SK-N-DZ (cell line): ENCODE measurements around the gene XPO5.

Source experiments
- DNase-seq: peaks from one replicate; pipeline ENCODE4 v3.0.0-alpha.2; 2015; ENCODE audit warnings: low spot score

XPO5 gene

GRCh38 chr6:43517505-43518357 lies 58.1 kb downstream of the XPO5 start:
- DNase-seq = no peak

- peak; percentile 98 for DNase-seq
Observed at GRCh38 chr6:43516697-43517504, 58.9 kb downstream of the XPO5 start, which contains the start of the genes POLR1C and YIPF3. Gene POLR1C (plus strand): TSS chr6:43517089. CDS start chr6:43517110, 21 bp downstream. Gene YIPF3 (minus strand): TSS chr6:43516926. CDS start chr6:43516807, 119 bp downstream.

GRCh38 chr6:43516367-43516696 lies 59.5 kb downstream of the XPO5 start:
- no peak for DNase-seq

- no peak for DNase-seq
Observed at GRCh38 chr6:43515808-43516207, 60.0 kb downstream of the XPO5 start.

GRCh38 chr6:43511824-43512415 lies 63.9 kb downstream of the XPO5 start:
- no peak for DNase-seq

- DNase-seq = no peak
Observed at GRCh38 chr6:43510827-43511163, 65.0 kb downstream of the XPO5 start.

GRCh38 chr6:43509984-43510826 lies 65.6 kb downstream of the XPO5 start, which contains the start of gene LRRC73:
Gene LRRC73 (minus strand): TSS chr6:43510346. CDS start chr6:43509785, 561 bp downstream.
- DNase-seq = peak; percentile 72

- no peak for DNase-seq
Observed at GRCh38 chr6:43509142-43509983, 66.5 kb downstream of the XPO5 start.

GRCh38 chr6:43508481-43509141 lies 67.2 kb downstream of the XPO5 start:
- DNase-seq = no peak

GRCh38 chr6:43506667-43507471 lies 69.0 kb downstream of the XPO5 start:
- DNase-seq = peak; percentile 79

- DNase-seq = no peak
Observed at GRCh38 chr6:43506171-43506570, 69.7 kb downstream of the XPO5 start.

GRCh38 chr6:43505718-43506117 lies 70.1 kb downstream of the XPO5 start:
- no peak for DNase-seq

- DNase-seq = no peak
Observed at GRCh38 chr6:43504756-43505593, 70.9 kb downstream of the XPO5 start.

- no peak for DNase-seq
Observed at GRCh38 chr6:43503443-43503842, 72.4 kb downstream of the XPO5 start.

- no peak for DNase-seq
Observed at GRCh38 chr6:43502666-43503065, 73.2 kb downstream of the XPO5 start.

GRCh38 chr6:43500921-43501320 lies 74.9 kb downstream of the XPO5 start:
- DNase-seq = no peak

- no peak for DNase-seq
Observed at GRCh38 chr6:43499028-43499815, 76.6 kb downstream of the XPO5 start.
